GDM1 (cell line): ENCODE data around the gene MEIOB.
"Not testable (repeated sequence)": the region's sequence is repeated elsewhere in the genome, so short reads cannot be mapped to it uniquely, and the experiment has no call there.

Experiments used
- DNase-seq: peaks from one replicate; lab custom pipeline; 2025; lab: John Stamatoyannopoulos, UW

The MEIOB gene, protein sequence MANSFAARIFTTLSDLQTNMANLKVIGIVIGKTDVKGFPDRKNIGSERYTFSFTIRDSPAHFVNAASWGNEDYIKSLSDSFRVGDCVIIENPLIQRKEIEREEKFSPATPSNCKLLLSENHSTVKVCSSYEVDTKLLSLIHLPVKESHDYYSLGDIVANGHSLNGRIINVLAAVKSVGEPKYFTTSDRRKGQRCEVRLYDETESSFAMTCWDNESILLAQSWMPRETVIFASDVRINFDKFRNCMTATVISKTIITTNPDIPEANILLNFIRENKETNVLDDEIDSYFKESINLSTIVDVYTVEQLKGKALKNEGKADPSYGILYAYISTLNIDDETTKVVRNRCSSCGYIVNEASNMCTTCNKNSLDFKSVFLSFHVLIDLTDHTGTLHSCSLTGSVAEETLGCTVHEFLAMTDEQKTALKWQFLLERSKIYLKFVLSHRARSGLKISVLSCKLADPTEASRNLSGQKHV

DNA sequence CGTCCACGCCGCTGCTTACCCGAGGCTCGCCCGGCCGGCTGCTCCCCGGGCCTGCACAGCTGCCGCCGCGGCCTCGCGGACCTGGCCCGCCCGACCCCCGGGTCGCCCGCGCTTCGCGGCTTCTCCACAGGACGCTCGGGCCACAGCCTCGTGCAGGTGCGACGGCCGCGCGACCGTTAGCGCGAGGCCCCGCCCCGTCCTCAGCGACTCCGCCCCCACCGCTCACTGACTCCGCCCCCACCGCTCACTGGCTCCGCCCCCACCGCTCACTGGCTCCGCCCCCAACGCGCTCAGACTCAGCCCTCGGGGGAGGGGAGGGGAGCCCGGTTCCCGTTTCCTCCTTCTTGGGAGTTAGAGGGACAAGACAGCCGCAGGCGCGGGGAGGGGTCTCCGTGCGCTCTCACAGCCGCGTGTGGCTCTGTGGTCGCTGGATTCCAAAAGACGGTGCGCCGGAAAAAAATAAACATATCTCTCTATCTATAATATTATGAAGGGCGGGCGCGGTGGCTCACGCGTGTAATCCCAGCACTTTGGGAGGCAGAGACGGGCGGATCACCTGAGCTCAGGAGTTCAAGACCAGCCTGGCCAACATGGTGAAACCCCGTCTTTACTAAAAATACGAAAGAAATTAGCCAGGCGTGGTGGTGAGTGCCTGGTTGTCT lies at the start of gene MEIOB:
TSS of gene MEIOB (minus strand) at position 191 of the 662 bp plus-strand sequence. CDS start 3,989 bp downstream, outside the sequence.
- DNase-seq, result no peak

DNA sequence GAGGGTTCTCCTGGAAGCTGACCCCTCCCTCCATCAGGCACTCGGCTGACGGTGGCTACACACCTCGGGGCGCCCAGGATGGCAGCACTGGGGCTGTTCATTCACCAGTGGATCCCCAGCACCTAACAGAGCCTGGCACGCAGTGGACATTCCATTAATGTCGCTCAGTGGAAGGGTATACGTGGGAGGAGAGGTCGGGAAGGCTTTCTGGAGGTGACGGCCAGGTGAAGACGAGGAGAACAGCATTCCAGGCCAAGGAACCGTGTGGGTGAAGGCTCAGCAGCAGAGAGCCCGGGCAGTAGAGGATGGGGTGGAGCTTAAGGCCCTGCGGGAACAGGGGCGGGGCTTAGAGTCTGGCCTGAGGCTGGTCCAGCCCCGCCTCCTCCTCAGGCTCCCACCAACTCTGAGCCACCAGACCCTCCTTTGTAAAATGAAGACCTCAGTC lies 48.8 kb upstream of the MEIOB start:
- no peak for DNase-seq

DNA sequence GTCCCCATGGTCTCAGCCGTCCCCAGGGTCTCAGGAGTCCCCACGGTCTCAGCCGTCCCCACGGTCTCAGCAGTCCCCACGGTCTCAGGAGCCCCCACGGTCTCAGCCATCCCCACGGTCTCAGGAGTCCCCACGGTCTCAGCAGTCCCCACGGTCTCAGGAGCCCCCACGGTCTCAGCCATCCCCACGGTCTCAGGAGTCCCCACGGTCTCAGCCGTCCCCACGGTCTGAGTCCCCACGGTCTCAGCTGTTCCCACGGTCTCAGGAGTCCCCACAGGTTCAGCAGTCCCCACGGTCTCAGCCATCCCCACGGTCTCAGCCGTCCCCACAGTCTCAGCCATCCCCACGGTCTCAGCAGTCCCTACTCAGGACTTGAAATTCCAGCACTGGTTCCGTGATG lies 48.2 kb upstream of the MEIOB start:
- DNase-seq, result not testable (repeated sequence)

DNA sequence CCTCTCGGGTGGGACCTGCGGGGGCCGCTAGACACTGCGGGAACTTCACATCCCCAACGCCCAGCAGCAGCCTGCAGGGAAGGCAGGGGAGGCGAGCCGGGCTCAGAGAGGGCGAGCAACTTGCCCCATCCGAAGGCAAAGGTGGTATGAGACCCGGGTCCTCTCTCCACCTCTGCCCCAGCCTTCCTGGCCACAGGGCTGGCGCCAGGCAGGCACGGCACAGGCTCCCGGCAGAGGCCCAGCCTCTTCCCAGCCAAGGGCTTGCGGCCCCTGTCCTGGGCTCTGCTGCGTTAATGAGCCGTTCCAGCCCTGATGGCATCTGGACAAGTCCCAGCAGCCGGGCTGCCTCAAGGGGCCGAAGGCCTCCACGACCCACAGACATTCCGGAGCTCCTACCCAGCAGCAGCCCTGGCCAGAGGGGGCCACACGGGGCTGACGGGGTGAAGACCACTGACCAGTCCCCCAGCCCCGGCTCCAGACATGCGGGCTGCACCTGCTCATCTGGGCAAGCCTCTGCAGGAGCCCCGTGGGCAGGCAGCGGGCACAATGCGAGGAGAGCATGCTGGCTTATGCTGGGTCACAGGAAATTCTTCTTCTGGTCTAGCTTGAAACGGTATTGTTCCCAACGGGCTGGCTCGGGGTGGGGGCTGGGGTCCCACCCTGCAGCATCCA lies 47.5 kb upstream of the MEIOB start:
- DNase-seq, result no peak

DNA sequence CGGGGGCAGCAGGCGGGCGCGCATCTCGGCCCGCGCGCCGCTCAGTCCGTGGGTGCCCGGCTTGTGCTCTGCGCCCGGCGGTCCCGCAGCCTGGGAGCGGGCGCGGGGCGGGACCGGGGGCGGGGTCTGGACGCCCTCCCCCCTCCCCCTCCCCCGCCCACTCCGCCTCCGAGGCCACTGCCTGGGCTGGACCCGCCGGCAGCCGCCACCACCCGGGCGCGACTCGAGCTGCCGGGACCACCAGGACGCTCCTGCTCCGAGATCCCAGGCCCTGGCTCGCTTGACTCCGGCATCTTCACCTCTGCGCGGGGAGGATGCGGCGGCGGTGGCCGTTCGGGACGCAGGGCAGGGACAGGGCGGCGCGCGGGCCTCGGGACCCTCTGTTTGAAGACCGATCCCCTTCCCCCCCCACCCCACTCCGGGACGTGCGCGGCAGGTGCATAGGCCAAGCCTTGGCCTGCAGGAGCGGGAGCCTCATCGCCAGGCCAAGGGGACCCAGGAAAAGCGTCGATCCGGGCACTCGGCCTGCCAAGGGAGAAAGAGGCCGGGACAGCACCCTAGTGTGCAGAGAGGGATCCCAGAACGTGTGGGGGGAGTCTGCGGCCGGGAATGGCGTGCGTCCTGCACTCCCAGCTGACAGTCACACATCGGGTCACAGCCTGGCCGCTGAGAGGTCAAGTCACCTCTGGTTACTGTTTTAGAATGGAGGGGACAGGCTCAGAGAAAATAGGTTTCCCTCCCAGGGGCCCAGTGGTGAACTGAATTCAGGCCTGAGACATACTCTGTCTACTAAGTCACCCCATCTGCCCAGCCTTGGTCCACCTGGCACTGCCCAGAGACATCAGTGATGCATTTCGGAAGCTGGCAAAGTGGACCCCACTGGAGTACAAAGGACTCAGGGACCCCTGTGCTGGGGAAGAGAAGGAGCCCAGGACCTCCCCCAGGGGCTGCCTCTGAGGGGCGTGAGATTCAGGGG lies 46.7 kb upstream of the MEIOB start, which contains the start of gene HS3ST6:
TSS of gene HS3ST6 (minus strand) at position 65 of the 976 bp plus-strand sequence. CDS start 92 bp downstream, outside the sequence.
- DNase-seq, result no peak

DNA sequence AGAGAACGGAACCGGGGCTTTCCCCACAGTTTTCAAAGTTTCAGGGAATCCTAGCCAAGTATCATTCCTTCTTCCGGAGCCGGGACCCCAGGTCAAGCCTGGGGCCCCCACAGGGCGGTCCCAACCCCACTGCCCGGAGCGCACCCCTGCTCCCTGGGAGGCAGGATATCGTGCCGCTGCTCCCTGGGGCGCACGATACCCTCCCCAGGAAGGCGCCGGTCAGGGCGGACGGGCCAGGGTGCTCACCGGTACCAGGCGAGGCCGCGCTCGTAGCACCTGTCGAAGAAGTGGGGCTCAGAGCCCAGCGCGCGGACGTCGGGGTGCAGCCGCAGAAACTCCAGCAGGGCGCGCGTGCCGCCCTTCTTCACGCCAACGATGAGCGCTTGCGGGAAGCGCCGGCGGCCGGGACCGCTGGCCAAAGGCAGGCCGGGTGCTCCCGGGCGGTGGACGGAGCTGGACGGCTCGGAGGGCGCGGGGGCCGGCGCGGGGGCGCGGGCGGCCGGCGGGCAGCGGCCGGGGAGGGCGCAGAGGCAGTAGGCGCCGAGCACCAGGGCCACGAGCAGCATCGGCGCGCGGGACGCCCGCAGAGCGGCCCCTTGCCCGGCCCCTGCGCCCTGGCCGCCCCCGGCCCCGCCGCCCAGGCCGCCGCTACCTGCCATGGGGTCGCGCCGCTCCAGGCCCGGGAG lies 45.8 kb upstream of the MEIOB start:
- no peak for DNase-seq

DNA sequence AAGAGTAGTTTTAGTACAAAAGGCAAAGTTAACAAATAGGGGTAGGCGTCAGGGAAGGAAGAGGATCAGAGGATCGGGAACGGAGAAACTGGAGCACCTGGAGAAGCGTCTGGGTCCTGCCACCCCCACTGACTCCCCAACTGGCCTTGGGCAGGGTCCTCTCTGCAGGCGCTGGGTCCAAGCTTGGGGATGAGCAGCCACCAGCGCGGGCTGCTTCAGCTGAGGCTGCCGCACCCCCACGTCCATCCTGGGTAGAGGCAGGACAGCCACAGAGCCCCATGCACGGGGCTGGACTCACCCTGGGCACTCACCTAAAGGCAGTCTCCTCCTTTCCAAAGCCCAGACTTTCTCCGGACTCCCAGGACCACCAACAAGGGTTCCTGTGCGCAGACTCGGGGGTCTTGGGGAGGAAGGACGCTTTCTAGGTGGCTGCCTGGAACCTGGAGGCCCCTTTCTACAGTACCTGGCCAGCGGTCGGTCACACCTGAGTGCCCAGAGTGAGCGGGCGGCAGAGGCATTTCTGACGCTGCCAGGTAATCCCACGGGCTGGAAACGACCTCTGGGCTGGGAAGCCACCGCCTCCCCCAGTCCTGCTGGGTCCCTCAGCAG lies 45.2 kb upstream of the MEIOB start:
- DNase-seq, result no peak

DNA sequence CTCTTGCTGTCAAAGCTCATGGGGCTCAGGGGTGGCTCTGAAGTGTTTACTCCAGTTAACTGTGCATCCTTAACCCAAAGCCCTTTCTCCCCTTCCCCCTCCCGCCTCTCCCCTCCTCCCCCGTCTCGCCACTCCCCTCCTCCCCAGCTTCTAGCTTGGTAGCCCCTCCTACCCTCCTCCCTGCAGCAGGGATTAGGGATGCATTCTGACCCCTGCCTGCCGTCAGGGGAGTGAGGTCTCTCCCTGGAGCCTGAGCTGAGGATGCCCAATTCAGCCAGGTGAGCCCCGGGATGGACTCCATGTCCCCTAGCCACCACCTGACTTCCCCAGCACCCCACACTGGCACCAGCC lies 44.7 kb upstream of the MEIOB start:
- DNase-seq, result no peak

DNA sequence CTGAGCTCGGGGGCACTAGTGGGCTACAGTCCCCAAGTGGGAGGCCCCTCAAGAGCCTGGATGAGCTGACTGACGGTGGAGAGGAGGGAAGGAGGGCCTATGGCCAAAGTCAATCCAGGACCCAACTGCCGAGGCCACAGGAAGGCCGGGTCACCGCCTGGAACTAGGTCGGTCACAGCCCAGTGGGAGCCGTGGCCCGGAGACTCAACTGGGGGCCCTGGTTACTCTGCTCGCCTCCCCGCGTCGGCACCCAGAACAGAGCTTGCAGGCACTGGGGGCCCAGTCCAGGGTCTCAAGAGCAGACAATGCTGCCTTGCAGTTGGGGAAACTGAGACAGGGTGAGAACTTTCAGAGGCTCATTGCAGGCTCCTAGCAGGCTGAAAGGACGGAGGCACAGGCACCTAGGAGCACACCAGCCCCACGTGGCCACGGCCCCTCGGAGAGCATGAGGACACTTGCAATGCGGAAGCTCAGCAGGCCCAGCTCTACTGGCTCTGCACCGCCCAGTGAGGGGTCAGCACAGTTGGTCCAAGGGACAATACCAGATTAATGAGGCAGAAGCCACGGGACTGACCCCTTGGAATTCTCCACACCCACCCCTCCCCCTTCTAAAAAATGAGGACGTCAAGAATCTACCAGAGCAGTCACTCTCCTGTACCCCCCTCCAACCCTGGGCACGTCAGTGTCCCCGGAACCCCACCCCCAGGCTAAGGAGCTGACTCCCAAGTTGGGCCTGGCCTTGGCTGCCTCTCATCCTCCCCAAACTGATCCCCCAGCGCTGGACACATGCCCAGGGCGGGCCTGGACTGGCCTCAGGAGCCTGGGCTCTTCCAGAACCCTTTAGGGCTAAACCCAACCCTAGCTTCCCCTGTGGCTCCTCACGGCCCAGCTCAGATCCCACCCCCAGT lies 44.0 kb upstream of the MEIOB start:
- no peak for DNase-seq

DNA sequence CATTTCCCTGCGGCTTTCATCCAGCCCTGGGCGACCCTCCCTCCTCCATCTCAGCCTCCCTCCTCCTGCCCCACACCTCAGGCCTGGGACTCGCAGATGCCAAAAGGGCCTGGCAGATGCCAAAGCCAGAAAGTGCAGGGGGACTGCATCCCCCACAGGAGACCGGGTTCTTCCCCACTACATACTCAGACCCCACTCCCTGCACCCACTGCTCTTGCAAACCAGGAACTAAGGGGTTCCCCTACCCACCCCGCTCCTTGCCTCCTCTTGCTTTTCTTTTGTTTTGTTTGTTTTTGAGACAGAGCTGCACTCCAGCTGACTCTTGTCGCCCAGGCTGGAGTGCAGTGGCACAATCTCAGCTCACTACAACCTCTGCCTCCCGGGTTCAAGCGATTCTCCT lies 43.0 kb upstream of the MEIOB start:
- no peak for DNase-seq

DNA sequence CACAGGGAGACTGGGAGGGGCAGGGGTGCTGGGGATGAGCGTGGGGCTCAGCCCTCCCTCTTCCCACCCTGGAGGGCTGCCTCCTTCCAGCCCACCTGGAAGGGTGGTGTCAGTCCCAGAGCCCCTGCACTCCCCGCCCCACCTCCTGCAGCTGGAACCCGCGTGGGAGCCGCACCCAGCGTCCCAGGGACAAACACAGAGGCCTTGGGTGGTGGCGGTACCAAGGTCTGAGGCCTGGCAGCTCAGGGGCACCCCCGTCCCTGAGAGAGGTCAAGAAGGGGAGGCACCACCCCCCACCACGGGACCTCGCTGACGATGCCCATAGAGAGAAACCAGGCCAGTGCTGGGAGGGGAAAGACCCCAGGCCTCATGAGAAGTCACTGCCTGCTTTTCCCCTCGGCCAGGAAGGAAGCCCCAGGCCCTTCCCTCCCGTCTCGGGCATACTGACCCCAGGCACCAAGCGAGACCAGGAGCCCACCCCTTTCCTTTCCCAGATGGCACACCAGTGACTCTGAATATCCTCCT lies 42.2 kb upstream of the MEIOB start:
- DNase-seq, result no peak

DNA sequence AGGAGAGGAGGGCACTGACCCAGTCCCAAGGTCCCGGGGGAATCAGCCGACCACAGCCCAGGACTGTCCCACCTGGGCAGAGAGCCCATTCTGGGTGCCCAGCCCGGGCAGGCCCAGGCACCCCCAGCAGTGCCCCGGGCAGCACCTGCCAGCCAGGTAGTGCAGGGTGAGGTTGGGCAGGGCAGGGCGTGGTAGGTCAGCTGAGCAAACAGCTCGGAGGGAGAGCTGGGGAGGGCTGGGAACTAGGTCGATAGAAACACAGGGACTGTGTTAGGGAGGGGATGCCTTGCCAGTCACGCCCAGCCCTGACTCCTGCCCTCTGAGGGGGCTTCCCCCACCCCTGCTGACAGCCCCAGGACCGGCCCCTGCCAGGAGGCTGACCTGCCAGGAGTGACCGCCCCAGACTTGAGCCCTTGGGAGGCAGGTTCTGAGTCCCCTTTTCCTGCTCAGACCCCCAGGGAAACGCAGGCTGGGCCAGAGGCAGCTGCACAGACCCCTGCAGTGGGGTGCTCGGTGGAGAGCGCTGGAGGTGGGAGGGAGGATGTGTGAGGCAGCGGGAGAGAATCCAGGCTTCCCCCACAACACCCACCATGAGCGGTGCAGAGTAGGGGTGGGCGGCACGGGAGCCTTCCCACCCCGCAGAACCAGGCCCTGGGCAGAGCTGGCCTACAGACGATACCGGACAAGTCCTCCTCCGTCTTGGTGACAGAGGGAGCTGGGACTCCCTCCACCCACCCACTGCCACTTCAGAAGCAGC lies 41.5 kb upstream of the MEIOB start:
- no peak for DNase-seq

DNA sequence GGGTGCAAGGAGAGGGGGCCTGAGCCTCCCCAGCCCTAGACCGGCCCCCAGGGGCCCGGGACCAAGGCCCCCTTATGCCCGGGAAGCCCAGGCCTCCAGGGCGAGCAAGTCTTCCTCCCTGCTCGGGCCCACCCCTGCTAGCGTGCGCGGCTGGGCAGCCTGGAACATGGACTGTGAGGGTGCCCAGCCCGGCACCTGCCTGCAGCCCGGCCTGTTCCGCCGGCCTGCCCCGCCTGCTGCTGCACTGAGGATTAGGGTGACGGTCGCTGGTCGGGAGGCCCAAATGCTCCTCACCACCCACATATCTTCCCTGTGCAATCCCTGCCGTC lies 40.2 kb upstream of the MEIOB start:
- DNase-seq, result no peak

DNA sequence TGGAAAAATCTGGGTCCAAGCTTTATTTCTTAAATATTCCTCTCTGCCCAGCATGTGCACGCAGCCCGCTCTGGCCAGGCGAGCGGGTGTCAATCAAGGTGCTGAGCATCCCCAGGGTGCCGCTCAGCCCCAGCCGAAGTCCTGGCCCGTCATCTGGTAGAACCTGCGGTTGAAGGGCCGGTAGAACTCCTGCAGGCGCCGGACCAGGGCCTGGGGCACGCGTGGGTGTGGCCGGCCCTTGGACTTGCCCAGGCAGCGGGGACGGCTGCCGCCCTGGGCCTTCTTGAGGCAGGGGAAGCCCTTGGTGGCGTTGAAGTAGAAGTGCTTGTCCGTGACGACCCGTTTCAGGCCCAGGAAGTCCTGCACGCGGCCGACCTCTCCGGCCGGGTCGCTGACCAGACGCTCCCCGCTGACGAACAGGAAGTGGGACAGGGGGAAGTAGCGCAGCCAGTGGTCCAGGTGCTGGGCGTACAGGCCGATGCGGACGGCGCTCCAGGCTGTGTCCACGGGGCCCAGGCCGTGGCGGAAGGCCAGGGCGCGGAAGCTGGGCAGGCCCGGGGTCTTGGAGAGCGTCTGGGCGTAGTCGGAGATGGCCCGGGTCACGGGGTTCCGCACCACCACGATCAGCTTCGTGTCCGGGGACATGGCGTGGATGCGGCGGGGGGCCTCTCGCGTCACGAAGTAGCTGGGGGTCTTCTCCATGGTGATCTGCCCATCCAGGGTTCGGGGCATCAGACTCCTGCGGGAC lies 39.7 kb upstream of the MEIOB start:
- DNase-seq, result no peak

DNA sequence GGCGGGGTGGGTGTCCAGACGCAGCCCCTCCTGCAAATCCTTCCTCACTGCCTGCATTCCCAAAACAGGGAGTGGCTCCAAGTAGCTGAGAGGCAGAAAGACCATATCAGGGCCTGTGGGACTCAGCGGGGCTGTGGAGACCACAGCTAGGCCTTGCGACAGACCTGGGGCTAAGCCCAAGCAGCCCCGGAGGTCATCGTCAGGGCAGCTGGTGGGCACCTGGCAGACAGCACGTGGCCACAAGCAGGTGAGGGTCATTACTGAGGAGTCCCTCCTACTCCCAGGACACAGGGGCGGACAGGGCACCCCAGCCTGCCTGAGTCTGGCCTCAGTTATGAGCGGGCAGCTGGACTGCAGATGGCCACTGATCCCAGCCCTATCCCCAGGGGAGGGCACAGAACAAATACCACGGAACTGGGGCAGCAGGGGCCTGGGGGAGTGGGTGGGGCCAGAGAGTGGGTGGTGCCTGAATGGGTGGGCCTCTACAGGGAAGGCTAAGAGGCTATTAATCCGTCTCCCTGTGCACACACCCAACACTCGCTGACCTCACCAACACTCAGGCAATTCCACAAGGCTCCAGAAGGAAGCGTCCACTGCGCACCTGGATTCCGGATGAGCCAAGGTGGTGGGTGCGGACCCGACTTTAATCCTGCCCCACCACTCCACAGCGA lies 37.7 kb upstream of the MEIOB start:
- no peak for DNase-seq

DNA sequence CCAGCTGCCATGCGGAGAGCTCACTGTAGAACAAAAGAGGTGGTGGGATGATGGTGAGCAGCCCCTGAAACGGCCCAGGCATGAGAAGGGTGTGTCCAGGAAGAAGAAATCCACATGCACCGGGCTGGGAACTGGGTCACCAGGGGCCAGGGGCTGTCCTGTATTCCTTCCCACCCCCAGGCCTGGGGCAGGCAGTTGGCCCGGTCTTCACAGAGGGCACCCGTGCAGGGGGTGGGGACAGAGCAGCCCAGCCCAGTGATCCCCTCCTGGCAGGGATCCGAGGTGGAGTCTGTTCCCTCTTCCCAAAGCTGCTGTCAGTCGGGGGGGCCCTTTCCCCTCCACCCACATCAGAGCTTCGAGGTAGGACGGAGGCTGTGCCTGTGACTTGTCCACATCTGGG lies 37.0 kb upstream of the MEIOB start:
- no peak for DNase-seq

DNA sequence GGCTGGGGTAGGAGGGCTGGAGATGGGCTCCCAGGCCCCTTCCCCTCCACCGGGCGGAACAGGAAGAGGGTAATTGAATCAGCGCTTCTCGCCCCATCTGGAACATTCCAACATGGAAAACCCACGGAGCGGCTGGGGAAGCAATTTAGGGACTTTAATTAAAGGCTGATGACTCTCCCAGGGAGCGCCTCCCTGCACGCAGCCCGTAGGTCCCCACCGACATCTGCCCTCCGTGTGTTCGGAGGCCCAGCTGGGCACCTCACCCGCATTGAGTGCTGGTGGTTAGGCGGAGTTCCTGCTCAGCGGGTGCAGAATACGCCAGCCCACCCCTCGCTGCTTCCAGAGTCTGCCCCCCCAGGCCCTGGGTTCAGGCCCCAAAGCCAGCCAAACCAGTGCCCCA lies 36.2 kb upstream of the MEIOB start:
- no peak for DNase-seq
